K562 (cell line): ENCODE results near the gene SEC63. TPM values are rescaled to one million over a fixed set of nuclear protein-coding genes. Genes with fewer than 3 reads are reported as not detected.

Experiments
- GTF2E2 ChIP-seq: fragments of 200-800 bp; sonication (Bioruptor generic); IDR thresholded peaks from 2 replicates; pipeline ENCODE4 v1.6.1; 2016; ENCODE audit warnings: missing genetic modification characterization, missing compliant biosample characterization
- RREB1 ChIP-seq: fragments of 250-450 bp; sonication (Bioruptor Pico); IDR thresholded peaks from 2 replicates; pipeline ENCODE4 v1.4.0; 2020
- VEZF1 ChIP-seq: fragments of 200-800 bp; sonication (Bioruptor generic); IDR thresholded peaks from 2 replicates; pipeline ENCODE4 v1.6.1; 2017; ENCODE audit warnings: missing genetic modification characterization, missing compliant biosample characterization
- polyA plus RNA-seq, 8 experiments: library from polyadenylated mRNA; depleted of rRNA in 4 of 8; stranded (reverse) in 5 of 8; unstranded in 3 of 8; fragments of >200 nt; fragmentation: Nextera tagmentation in 2 of 8; fragmentation: Illumina TruSeq in 1 of 8; extraction: Ambion mirVana in 2 of 8; extraction: Trizol in 1 of 8; gene quantifications; 2 replicates each; pipeline versions ENCODE4 v1.2.1 to v1.2.3, GENCODE V29; 2011 to 2014; ENCODE audit warnings: inconsistent platforms in 1 of 8, missing spikeins in 1 of 8
- total RNA-seq, 7 experiments: library from RNA; depleted of rRNA in 6 of 7; stranded (reverse); fragments of >200 nt in 6 of 7; fragmentation: Illumina TruSeq in 2 of 7; extraction: Trizol in 2 of 7; gene quantifications; 2 replicates each; pipeline versions ENCODE4 v1.2.1 to v1.2.3, GENCODE V29; 2011 to 2021; ENCODE audit warnings: low replicate concordance in 1 of 7

Gene SEC63
- total and polyA plus RNA-seq, 9 of the 15 experiments (the other 6 are each of a cell fraction or from before 2014, with no cell fraction given): 13.8 to 74.6 (median 28.4) TPM

- TF ChIP-seq RREB1 (CRISPR knock-in tag) (no peak), VEZF1 (CRISPR knock-in tag) (no peak), GTF2E2 (tag) (no peak)
Observed at GRCh38 chr6:107830060-107830459, 127.9 kb downstream of the SEC63 start (continued).
